ENCODE measurements around the gene DDIT3.

DDIT3 gene

DNA sequence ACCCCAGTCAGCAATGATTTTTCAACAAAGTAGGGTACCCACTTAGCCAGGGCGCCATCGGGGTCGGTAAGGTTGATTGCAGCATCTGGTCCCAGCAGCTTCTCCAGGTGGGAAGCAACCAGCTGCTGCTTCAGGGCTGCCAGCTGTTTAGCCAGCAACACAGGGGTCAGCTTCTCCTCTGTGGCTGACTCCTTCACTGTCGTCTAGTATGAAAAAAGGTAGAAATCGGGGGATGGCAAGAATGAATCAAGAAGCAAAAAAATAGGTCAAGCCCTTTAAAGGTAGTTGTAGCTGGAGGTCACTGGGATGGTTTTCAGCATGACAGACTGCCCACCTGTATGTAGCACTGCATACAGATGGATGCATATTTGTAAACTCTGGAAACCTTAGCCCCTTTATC, 13.9 kb upstream of the DDIT3 start:
- Histone ChIP-seq H3K27me3 (ENCODE audit: insufficient read depth, low read length) (no peaks in the 10 kb centered on the region), H3K27ac (ENCODE audit: low read depth, low read length) (no peak overlapping the region), H3K4me3 (ENCODE audit: low read length) (no peak overlapping the region), H3K36me3 (ENCODE audit: insufficient read depth, low read length) (peaks cover 76% of the 10 kb centered on the region), H3K4me1 (ENCODE audit: insufficient read depth, low read length) (0 out of 2 replicates have a peak, but pooled peaks cover 6% of the 10 kb centered on the region), H3K9ac (ENCODE audit: low read depth, low read length) (no peak overlapping the region), H3K9me3 (ENCODE audit: insufficient read depth, low read depth, low read length) (no peaks in the 10 kb centered on the region)
- WGBS, result 91% methylated on average over 5 of the region's 5 CpGs

DNA sequence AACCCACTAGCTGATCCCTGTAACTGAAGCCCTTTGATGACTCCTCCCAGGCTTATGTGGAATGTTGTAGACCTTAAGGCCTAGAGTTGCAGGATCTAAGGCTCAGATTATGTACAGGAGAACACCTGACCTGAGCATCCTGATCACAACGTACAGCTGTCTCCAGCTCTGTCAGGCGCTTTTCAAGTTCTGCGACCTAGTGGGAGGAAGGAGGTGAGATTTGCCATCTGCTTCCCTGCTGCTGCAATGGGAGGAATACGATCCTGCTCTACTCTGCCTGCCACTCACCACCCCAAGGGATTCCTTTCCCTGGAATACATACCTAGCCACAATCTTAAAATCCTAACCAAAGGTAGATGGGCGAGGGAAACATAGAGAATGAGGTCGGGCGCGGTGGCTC, 12.8 kb upstream of the DDIT3 start:
- H3K9me3 ChIP-seq (ENCODE audit: insufficient read depth, low read depth, low read length), result no peaks in the 10 kb centered on the region
- H3K4me1 ChIP-seq (ENCODE audit: insufficient read depth, low read length), result 0 out of 2 replicates have a peak, but pooled peaks cover 6% of the 10 kb centered on the region
- H3K27ac ChIP-seq (ENCODE audit: low read depth, low read length), result no peak overlapping the region
- WGBS, result 93% methylated on average over 8 of the region's 8 CpGs
- H3K4me3 ChIP-seq (ENCODE audit: low read length), result no peak overlapping the region
- peaks cover 74% of the 10 kb centered on the region for H3K36me3 ChIP-seq (ENCODE audit: insufficient read depth, low read length)
- no peaks in the 10 kb centered on the region for H3K27me3 ChIP-seq (ENCODE audit: insufficient read depth, low read length)
- no peak overlapping the region for H3K9ac ChIP-seq (ENCODE audit: low read depth, low read length)

- Histone ChIP-seq H3K4me1 (ENCODE audit: insufficient read depth, low read length) (0 out of 2 replicates have a peak, but pooled peaks cover 6% of the 10 kb centered on the region), H3K27me3 (ENCODE audit: insufficient read depth, low read length) (no peaks in the 10 kb centered on the region), H3K36me3 (ENCODE audit: insufficient read depth, low read length) (peaks cover 79% of the 10 kb centered on the region), H3K4me3 (ENCODE audit: low read length) (no peak overlapping the region), H3K9me3 (ENCODE audit: insufficient read depth, low read depth, low read length) (no peaks in the 10 kb centered on the region), H3K27ac (ENCODE audit: low read depth, low read length) (no peak overlapping the region), H3K9ac (ENCODE audit: low read depth, low read length) (no peak overlapping the region)
- WGBS, result 91% methylated on average over 1 of the region's 1 CpG
These were observed 11.5 kb upstream of the DDIT3 start for GRCh38 chr12:57531836-57532235.

GRCh38 chr12:57530396-57531142, 10.3 kb upstream of the DDIT3 start:
- 95% methylated on average over 5 of the region's 5 CpGs for WGBS

DNA sequence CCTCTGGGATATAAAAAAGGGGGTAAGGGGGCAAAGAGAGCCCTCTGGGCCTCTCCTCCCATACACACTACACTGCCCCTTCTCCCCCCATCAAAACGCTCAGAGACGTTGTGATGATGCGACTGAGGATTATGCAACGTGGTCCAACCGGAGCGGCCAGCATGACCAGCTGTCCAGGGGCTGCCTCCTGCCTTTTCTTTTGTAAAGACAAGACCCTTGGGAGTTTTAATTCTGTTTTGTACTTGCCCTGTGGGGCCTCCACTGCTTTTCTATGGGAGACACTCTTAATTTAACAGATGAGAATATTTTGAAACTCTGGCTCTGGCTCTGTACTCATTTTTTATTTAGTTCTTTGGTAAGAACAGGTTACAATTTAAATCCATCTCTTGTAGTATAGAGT, 9.5 kb upstream of the DDIT3 start:
- no peak overlapping the region for H3K27ac ChIP-seq (ENCODE audit: low read depth, low read length)
- H3K36me3 ChIP-seq (ENCODE audit: insufficient read depth, low read length), result peaks cover 77% of the 10 kb centered on the region
- H3K4me1 ChIP-seq (ENCODE audit: insufficient read depth, low read length), result no peaks in the 10 kb centered on the region
- WGBS, result 96% methylated on average over 6 of the region's 6 CpGs
- no peaks in the 10 kb centered on the region for H3K27me3 ChIP-seq (ENCODE audit: insufficient read depth, low read length)
- H3K9ac ChIP-seq (ENCODE audit: low read depth, low read length), result 0 out of 2 replicates have a peak overlapping the region, but pooled peaks have one; percentile 36
- H3K9me3 ChIP-seq (ENCODE audit: insufficient read depth, low read depth, low read length), result no peaks in the 10 kb centered on the region
- H3K4me3 ChIP-seq (ENCODE audit: low read length), result no peak overlapping the region

More at GRCh38 chr12:57530396-57531142, 10.3 kb upstream of the DDIT3 start:
- H3K9me3 ChIP-seq (ENCODE audit: insufficient read depth, low read depth, low read length), result no peaks in the 10 kb centered on the region
- H3K27ac ChIP-seq (ENCODE audit: low read depth, low read length), result no peak overlapping the region
- H3K4me1 ChIP-seq (ENCODE audit: insufficient read depth, low read length), result no peaks in the 10 kb centered on the region
- H3K27me3 ChIP-seq (ENCODE audit: insufficient read depth, low read length), result no peaks in the 10 kb centered on the region
- H3K4me3 ChIP-seq (ENCODE audit: low read length), result no peak overlapping the region
- peaks cover 84% of the 10 kb centered on the region for H3K36me3 ChIP-seq (ENCODE audit: insufficient read depth, low read length)
- 0 out of 2 replicates have a peak overlapping the region, but pooled peaks have one; percentile 36 for H3K9ac ChIP-seq (ENCODE audit: low read depth, low read length)

DNA sequence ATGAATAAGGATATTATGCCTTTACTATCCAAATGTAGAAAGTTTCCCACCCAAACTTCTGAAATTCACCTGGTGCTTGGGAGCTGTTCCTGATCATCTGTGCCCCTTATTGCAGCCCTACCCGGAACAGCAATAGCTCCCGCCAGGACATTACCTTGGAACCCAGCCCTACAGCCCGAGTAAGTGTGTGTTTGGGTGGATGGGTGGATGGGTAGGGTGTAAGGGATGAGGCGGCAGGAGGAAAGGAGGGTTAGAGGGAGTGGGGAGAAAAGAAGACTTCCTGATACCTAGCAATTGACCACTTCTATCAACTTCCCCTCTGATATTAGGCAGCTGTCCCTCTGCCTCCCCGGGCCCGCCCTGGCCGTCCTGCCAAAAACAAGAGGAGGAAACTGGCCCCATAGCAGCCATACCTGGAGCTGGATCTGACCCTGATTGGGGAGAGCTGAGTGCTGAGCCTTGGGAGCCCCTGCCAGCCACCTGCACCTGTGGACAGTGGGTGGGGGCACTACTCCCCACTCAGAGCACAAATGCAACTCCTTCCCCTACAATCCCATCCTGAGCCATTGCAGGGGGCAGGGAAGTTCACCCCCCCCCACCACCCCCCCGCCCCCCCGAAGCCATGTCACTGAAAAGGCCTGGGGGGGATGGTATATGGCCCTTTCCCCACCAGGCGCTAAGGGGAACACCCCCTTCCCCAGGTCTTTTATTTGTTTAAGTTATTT, 8.7 kb upstream of the DDIT3 start:
- 93% methylated on average over 7 of the region's 10 CpGs for WGBS
- Histone ChIP-seq H3K9ac (ENCODE audit: low read depth, low read length) (no peak overlapping the region), H3K4me1 (ENCODE audit: insufficient read depth, low read length) (0 out of 2 replicates have a peak, but pooled peaks cover 2% of the 10 kb centered on the region), H3K27me3 (ENCODE audit: insufficient read depth, low read length) (no peaks in the 10 kb centered on the region), H3K9me3 (ENCODE audit: insufficient read depth, low read depth, low read length) (no peaks in the 10 kb centered on the region), H3K4me3 (ENCODE audit: low read length) (no peak overlapping the region), H3K36me3 (ENCODE audit: insufficient read depth, low read length) (peaks cover 68% of the 10 kb centered on the region), H3K27ac (ENCODE audit: low read depth, low read length) (no peak overlapping the region)

DNA sequence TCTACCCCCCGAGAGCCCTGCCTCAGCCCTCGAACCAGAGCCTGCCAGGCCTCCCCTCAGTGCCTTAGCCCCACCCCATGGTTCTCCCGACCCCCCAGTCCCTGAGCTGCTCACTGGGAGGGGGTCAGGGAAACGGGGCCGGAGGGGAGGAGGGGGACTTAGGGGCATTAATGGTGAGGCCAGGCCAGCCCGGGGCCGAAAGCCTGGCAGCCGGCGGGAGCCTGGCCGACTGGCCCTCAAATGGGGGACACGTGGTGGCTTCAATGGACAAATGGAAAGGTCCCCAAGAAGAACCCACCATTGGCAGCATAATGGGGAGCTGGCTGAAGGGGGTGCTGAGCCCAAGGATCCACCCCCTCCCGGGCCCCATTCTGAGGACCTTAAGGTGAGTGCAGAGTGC, 7.9 kb upstream of the DDIT3 start:
- Histone ChIP-seq H3K36me3 (ENCODE audit: insufficient read depth, low read length) (peaks cover 63% of the 10 kb centered on the region), H3K4me1 (ENCODE audit: insufficient read depth, low read length) (0 out of 2 replicates have a peak, but pooled peaks cover 7% of the 10 kb centered on the region), H3K4me3 (ENCODE audit: low read length) (no peak overlapping the region), H3K27ac (ENCODE audit: low read depth, low read length) (no peak overlapping the region), H3K27me3 (ENCODE audit: insufficient read depth, low read length) (no peaks in the 10 kb centered on the region), H3K9me3 (ENCODE audit: insufficient read depth, low read depth, low read length) (no peaks in the 10 kb centered on the region), H3K9ac (ENCODE audit: low read depth, low read length) (no peak overlapping the region)
- WGBS, result 92% methylated on average over 12 of the region's 12 CpGs

- Histone ChIP-seq H3K27me3 (ENCODE audit: insufficient read depth, low read length) (no peaks in the 10 kb centered on the region), H3K36me3 (ENCODE audit: insufficient read depth, low read length) (peaks cover 53% of the 10 kb centered on the region), H3K27ac (ENCODE audit: low read depth, low read length) (no peak overlapping the region), H3K9ac (ENCODE audit: low read depth, low read length) (no peak overlapping the region), H3K4me3 (ENCODE audit: low read length) (no peak overlapping the region), H3K9me3 (ENCODE audit: insufficient read depth, low read depth, low read length) (no peaks in the 10 kb centered on the region), H3K4me1 (ENCODE audit: insufficient read depth, low read length) (0 out of 2 replicates have a peak, but pooled peaks cover 7% of the 10 kb centered on the region)
- WGBS, result 96% methylated on average over 5 of the region's 5 CpGs
These were observed 6.9 kb upstream of the DDIT3 start for GRCh38 chr12:57527184-57527583.

- 91% methylated on average over 3 of the region's 4 CpGs for WGBS
- Histone ChIP-seq H3K27me3 (ENCODE audit: insufficient read depth, low read length) (no peaks in the 10 kb centered on the region), H3K27ac (ENCODE audit: low read depth, low read length) (no peak overlapping the region), H3K36me3 (ENCODE audit: insufficient read depth, low read length) (peaks cover 47% of the 10 kb centered on the region), H3K4me3 (ENCODE audit: low read length) (no peak overlapping the region), H3K4me1 (ENCODE audit: insufficient read depth, low read length) (peaks cover 12% of the 10 kb centered on the region; the same call in 1 of the 2 replicates), H3K9ac (ENCODE audit: low read depth, low read length) (no peak overlapping the region), H3K9me3 (ENCODE audit: insufficient read depth, low read depth, low read length) (no peaks in the 10 kb centered on the region)
These were observed 6.3 kb upstream of the DDIT3 start for GRCh38 chr12:57526477-57527126.

DNA sequence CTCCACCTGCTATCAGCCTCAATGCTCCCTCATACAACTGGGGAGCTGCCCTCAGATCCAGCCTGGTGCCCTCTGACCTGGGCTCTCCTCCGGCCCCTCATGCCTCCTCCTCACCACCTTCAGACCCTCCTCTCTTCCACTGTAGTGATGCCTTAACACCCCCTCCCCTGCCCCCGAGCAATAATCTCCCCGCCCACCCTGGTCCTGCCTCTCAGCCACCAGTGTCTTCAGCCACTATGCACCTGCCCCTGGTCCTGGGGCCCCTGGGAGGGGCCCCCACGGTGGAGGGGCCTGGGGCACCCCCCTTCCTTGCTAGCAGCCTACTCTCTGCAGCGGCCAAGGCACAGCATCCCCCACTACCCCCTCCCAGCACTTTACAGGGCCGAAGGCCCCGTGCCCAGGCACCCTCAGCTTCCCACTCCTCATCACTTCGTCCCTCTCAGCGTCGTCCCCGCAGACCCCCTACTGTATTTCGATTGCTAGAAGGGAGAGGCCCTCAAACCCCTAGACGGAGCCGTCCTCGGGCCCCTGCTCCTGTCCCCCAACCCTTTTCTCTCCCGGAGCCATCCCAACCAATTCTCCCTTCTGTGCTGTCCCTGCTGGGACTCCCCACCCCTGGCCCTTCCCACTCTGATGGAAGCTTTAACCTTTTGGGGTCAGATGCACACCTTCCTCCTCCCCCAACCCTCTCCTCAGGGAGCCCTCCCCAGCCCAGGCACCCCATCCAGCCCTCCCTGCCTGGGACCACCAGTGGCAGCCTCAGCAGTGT, 5.5 kb upstream of the DDIT3 start:
- WGBS, result 86% methylated on average over 16 of the region's 16 CpGs
- Histone ChIP-seq H3K27me3 (ENCODE audit: insufficient read depth, low read length) (no peaks in the 10 kb centered on the region), H3K36me3 (ENCODE audit: insufficient read depth, low read length) (peaks cover 39% of the 10 kb centered on the region), H3K9me3 (ENCODE audit: insufficient read depth, low read depth, low read length) (no peaks in the 10 kb centered on the region), H3K4me1 (ENCODE audit: insufficient read depth, low read length) (peaks cover 18% of the 10 kb centered on the region; the same call in 1 of the 2 replicates), H3K9ac (ENCODE audit: low read depth, low read length) (no peak overlapping the region), H3K4me3 (ENCODE audit: low read length) (no peak overlapping the region), H3K27ac (ENCODE audit: low read depth, low read length) (no peak overlapping the region)
